GM18858 (cell line): ENCODE measurements around the gene CCL20.
"Not testable (repeated sequence)": the region's sequence is repeated elsewhere in the genome, so short reads cannot be mapped to it uniquely, and the experiment has no call there.

Experiments used
- ATAC-seq: cut with Tn5 transposase; IDR thresholded peaks from one replicate; pipeline ENCODE4 v1.9.1; 2021; ENCODE audit not compliant: unreplicated experiment

Gene CCL20

DNA sequence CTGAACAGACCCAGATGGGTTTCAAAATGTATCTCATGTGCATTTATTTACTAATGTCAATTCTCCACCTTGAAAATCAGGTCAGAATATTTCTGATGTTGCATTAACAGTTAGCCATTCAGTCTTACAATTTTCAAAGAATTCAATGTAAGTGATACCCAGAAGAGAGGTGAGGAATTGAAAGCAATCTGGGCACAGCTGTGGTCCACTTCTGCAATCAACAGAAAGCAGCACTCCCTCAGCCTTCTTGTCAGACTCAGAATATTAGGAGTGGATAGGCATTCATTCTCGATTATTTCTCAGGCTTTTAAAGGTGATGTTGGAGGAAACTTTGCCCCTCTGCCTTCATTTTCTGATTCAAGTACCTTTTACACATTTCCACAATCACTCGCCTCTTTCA lies 15.7 kb downstream of the CCL20 start:
- no peak for ATAC-seq

GRCh38 chr2:227834423-227834822 lies 20.8 kb downstream of the CCL20 start:
- ATAC-seq, result no peak

DNA sequence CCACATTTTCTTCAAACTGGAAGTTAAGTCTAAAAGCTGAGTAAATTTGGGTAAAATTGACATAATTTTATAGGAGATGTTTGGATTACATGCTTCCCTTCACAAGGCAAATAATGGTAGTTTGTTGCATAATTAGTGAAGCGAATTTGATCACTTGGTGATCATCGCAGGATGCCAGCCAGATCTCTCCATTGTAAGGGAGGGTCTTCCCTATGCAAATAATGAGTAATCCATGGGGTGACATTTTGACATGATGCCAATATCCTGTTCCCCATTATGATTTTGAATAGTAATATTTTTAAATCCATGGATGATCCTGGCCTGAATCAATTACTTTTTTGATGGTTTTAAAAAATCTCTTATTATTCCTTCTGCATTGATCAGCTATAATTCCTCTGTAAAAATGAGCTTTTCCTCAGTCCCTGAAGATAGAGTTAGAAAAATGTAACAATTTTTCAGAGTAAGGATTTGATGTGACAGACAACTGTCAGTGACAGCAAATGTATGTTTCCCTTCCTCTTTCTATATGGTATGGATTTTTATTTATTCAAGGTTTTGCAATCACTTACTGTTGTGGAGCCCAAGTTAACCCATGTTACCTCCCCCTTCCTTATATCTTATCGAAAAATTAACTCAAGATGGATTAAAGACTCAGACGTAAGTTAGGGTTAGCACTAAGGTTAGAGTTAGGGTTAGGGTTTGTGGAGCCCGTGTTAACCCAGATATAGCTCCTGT lies 21.4 kb downstream of the CCL20 start:
- ATAC-seq, result no peak

- not testable (repeated sequence) for ATAC-seq
These were observed 25.9 kb downstream of the CCL20 start for GRCh38 chr2:227839339-227840129.

- peak; percentile 50 for ATAC-seq
These were observed 33.2 kb downstream of the CCL20 start for GRCh38 chr2:227846831-227847230.

DNA sequence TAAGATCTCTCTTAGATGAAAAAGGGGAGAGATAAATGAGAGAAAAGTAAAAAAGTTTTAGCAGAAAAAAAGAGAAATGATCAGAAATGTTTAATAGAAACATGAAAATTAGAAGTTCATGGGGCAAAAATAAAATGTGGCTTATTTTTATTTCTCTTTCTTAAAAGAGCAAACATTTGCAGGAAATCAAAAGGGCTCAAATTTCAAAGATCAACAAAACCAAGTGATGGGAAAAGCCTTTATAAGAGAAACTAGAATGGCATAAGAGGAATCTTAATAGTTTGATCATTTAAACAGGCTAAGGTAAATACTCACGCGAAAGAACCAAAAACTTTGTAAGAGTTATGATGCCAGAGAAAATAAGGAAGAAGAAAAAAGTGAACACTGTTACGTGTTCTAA lies 34.5 kb downstream of the CCL20 start:
- ATAC-seq, result no peak

DNA sequence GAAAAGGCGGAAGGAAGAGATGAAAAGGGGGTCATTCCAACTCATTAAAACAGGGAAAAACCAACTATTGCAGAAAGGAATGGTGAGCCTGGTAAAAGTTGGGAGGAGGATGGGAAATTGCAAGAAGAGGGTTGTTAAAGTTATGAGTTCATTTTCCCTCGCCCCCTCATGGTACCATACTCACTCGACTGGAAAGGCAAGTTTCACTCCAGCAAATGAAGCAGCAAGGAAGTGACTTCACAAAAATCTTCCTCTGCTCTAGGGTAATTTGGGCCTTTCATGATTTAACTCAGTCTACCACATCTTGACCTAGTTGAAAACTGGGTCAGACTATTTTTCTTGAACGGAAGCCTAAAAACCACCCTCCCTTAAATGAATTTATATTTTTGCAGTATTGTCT lies 34.9 kb downstream of the CCL20 start:
- peak; percentile 71 for ATAC-seq

DNA sequence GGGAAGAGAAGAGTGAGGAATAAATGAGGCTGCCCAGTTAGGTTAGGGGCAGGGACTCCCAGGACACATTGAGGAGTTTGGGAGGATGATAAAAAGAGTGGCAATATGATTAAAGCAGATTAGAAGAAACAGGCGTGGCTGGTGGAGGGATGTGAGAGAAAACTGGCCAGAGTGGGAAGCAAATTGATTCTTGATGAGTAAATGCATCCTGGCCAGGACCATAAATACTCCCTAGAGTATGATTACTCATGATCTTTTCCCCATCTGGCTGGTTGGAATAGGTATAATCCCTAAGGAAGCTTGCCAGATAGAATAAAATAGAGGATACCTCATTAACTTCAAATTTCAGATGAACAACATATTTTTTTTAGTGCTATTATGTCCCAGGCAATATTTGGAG lies 36.3 kb downstream of the CCL20 start:
- ATAC-seq, result no peak

DNA sequence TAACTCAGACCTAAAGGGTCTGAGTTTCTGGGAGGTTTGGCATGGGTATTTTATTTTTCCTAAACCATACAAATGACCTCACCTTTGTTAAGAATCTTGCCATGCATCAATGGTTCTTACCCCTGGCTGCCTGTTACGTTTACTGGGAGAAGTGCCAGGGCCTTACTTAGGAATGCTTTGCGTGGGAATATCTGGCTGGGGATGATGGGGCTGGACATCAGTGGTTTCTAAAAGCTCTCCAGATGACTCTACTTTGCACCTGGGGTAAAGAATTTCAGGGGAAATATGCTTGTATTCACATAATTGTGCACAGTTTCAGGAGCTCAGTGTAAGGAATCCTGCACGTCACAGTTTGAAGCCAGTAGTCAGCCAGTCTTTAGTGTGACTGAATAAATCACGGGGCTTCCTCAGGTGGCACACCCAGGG lies 39.6 kb downstream of the CCL20 start:
- ATAC-seq, result no peak

DNA sequence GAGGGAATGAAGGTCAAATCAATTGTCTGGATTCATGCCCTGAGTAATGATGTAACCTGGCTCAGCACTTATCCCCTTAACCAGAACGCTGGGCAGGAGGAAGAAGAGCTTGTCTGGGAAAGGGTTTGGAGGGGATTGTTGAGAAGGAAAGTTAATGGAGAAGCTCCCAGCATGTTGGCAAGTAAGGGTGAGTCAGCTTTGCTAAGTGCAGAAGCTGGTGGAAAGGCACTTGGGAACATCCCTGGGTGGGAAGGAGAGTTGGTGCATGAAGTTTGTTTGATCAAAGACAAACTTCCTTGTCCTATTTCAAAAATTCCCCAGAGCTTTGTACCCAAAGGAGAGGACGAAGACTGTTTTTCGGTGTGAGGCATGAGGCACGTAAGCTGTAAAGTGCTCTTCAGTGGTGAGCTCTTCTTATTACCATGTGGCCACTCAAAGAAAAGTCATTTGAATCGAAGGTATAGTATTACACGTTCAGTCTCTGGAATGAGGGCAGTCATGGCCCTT lies 40.2 kb downstream of the CCL20 start:
- no peak for ATAC-seq

DNA sequence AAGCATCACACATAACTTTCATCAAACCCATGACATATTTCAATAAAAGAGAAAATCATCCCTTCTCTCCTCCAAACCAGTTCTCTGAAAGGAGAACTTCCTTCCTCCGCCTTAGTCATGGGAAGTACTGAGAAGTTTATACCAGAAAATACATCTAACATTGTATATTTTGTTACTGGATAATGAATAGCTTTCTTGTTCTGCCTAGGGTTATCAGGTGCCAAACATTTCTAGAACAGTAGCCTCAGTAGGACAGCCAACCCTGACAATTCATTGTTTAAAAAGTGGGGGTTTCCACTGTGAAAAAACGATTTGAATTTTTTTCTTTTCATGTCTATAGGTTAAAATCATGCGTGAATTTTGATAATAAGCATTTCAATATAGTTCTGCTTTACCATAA lies 41.8 kb downstream of the CCL20 start:
- ATAC-seq, result no peak

- no peak for ATAC-seq
These were observed 43.1 kb downstream of the CCL20 start for GRCh38 chr2:227856697-227857096.

DNA sequence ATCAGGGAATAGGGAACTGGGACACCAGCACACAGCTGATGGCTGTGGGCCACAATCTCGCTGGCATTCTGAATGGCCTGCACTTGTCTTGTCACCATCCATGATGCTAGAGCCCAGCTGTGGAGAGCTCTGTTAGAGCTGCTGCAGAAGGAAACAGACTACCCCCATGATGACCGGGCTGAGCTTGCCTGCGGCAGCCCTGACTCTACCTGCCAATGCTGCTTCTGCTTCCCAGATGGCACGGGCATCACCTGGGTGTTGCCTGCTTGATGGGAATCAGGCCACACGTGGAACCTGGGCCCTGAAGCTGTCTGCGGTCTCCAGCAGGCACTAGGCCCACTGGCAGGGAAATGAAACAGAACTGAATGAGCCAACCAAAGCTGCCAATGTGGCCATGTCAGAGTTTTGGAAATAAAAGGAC lies 46.6 kb downstream of the CCL20 start:
- no peak for ATAC-seq

GRCh38 chr2:227861011-227861410 lies 47.4 kb downstream of the CCL20 start:
- ATAC-seq, result no peak

DNA sequence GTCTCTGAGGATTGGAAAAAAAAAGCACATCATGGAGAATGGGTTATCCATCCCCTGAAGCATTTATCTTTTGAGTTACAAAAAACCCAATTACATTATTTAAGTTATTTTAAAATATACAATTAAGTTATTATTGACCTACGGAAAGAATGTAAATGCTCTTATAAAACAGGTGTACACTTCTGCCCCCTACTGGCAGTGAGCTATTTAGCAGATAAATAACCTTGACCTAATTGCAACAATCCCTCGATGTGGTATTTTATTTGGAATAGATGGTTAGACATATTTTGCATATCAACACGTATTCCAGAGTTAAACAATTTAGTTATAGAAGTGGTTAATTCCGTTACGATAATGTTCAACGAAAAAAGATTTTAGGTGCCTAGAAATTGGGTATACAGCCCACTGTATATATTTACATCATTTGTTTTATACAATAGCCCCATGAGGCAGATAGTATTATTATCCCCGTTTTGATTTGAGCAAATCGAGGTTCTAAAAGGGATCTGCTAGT lies 48.6 kb downstream of the CCL20 start:
- peak; percentile 58 for ATAC-seq

- no peak for ATAC-seq
These were observed 49.3 kb downstream of the CCL20 start for GRCh38 chr2:227862741-227863588.

- no peak for ATAC-seq
These were observed 50.6 kb downstream of the CCL20 start for GRCh38 chr2:227864161-227864756.

- no peak for ATAC-seq
These were observed 51.6 kb downstream of the CCL20 start for GRCh38 chr2:227865291-227865690.
